ENCODE measurements around the gene UNC5CL.

Gene UNC5CL

GRCh38 chr6:41042226-41043055 lies 3.4 kb upstream of the UNC5CL start, which contains the start of gene TSPO2:
TSPO2 (plus strand) TSS chr6:41042467; CDS start chr6:41042986, 519 bp downstream.
- no peak for TF ChIP-seq CTCF (IDR thresholded peaks at IDR 0.05; ENCODE audit: insufficient read depth, low read length, poor library complexity, severe bottlenecking)
- DNase-seq (ENCODE audit: extremely low read depth, insufficient read length), result no peak
- no peaks in the 10 kb centered on the region for H3K36me3 ChIP-seq (ENCODE audit: control insufficient read depth, insufficient read depth, low read length)
- no peaks in the 10 kb centered on the region for H3K27me3 ChIP-seq (replicated peaks; ENCODE audit: control insufficient read depth, insufficient read depth, low read length)
- no peak within 1 kb of the TSS for H3K4me3 ChIP-seq (replicated peaks; ENCODE audit: low read depth, low read length)

- Histone ChIP-seq H3K36me3 (ENCODE audit: control insufficient read depth, insufficient read depth, low read length) (no peaks in the 10 kb centered on the region), H3K27me3 (replicated peaks; ENCODE audit: control insufficient read depth, insufficient read depth, low read length) (no peaks in the 10 kb centered on the region), H3K4me3 (replicated peaks; ENCODE audit: low read depth, low read length) (no peak overlapping the region)
- DNase-seq (ENCODE audit: extremely low read depth, insufficient read length), result no peak
- TF ChIP-seq CTCF (IDR thresholded peaks at IDR 0.05; ENCODE audit: insufficient read depth, low read length, poor library complexity, severe bottlenecking), result no peak
Measured at GRCh38 chr6:41040940-41041536, 2.0 kb upstream of the UNC5CL start.

GRCh38 chr6:41040101-41040939 lies 1.3 kb upstream of the UNC5CL start:
- DNase-seq (ENCODE audit: extremely low read depth, insufficient read length), result no peak
- no peak overlapping the region for H3K4me3 ChIP-seq (replicated peaks; ENCODE audit: low read depth, low read length)
- TF ChIP-seq CTCF (IDR thresholded peaks at IDR 0.05; ENCODE audit: insufficient read depth, low read length, poor library complexity, severe bottlenecking), result no peak
- no peaks in the 10 kb centered on the region for H3K27me3 ChIP-seq (replicated peaks; ENCODE audit: control insufficient read depth, insufficient read depth, low read length)
- H3K36me3 ChIP-seq (ENCODE audit: control insufficient read depth, insufficient read depth, low read length), result no peaks in the 10 kb centered on the region

- H3K4me3 ChIP-seq (replicated peaks; ENCODE audit: low read depth, low read length), result no peak overlapping the region
- no peaks in the 10 kb centered on the region for H3K36me3 ChIP-seq (ENCODE audit: control insufficient read depth, insufficient read depth, low read length)
- no peak for TF ChIP-seq CTCF (IDR thresholded peaks at IDR 0.05; ENCODE audit: insufficient read depth, low read length, poor library complexity, severe bottlenecking)
- no peaks in the 10 kb centered on the region for H3K27me3 ChIP-seq (replicated peaks; ENCODE audit: control insufficient read depth, insufficient read depth, low read length)
- no peak for DNase-seq (ENCODE audit: extremely low read depth, insufficient read length)
Measured at GRCh38 chr6:41038205-41038604, 816 bp downstream of the UNC5CL start.

GRCh38 chr6:41037107-41037900 lies 1.7 kb downstream of the UNC5CL start:
- no peak for DNase-seq (ENCODE audit: extremely low read depth, insufficient read length)
- H3K4me3 ChIP-seq (replicated peaks; ENCODE audit: low read depth, low read length), result no peak overlapping the region
- H3K36me3 ChIP-seq (ENCODE audit: control insufficient read depth, insufficient read depth, low read length), result no peaks in the 10 kb centered on the region
- H3K27me3 ChIP-seq (replicated peaks; ENCODE audit: control insufficient read depth, insufficient read depth, low read length), result no peaks in the 10 kb centered on the region
- no peak for TF ChIP-seq CTCF (IDR thresholded peaks at IDR 0.05; ENCODE audit: insufficient read depth, low read length, poor library complexity, severe bottlenecking)

Data from GM06990 (cell line).